DOHH2 (cell line): ENCODE measurements around the gene SCN10A.

Experiments used
- CTCF ChIP-seq: fragments of 200-600 bp; sonication (generic); IDR thresholded peaks from one replicate; pipeline ENCODE4 v1.5.1; 2014; ENCODE audit warnings: antibody characterized with exemption, mild to moderate bottlenecking, low read depth, low read length; ENCODE audit not compliant: poor library complexity, severe bottlenecking
- EZH2phosphoT487 ChIP-seq: fragments of 200-600 bp; sonication (generic); IDR thresholded peaks from 2 replicates; pipeline ENCODE4 v1.6.1; 2017; ENCODE audit warnings: borderline replicate concordance, mild to moderate bottlenecking, antibody characterized with exemption, low read length, moderate library complexity, mixed read lengths

- no peak for TF ChIP-seq CTCF
- no peak for TF ChIP-seq EZH2phosphoT487
Observed at GRCh38 chr3:38713121-38713520, 102.9 kb downstream of the SCN10A start.
